Mammary epithelial cell (primary cell): ENCODE measurements around the gene IPO7.

Source experiments
- CTCF ChIP-seq, 2 donors: IDR thresholded peaks in 1 of 2; conservative IDR thresholded peaks in 1 of 2; 2 replicates each; pipeline ENCODE4 v1.5.1; 2011 to 2012; ENCODE audit warnings: inconsistent platforms in 2 of 2, low read length in 2 of 2, mild to moderate bottlenecking in 2 of 2, control low read depth in 1 of 2, low read depth in 1 of 2; ENCODE audit not compliant: insufficient read depth in 1 of 2; ENCODE audit errors: extremely low read depth in 1 of 2
- EZH2 ChIP-seq: IDR thresholded peaks from 2 replicates; pipeline ENCODE4 v1.6.1; 2012; ENCODE audit warnings: low read length, inconsistent platforms, borderline replicate concordance

GRCh38 chr11:9399466-9399865, 15.0 kb downstream of the IPO7 start:
- no peak for TF ChIP-seq CTCF (conservative IDR thresholded peaks at IDR 0.05 in 1 of 2, IDR thresholded peaks at IDR 0.05 in 1 of 2; ENCODE audit: extremely low read depth in 1 of 2, insufficient read depth in 1 of 2, low read depth in 1 of 2, low read length in 2 of 2)
- no peak for TF ChIP-seq EZH2
